ENCODE results near the gene RBM28.

- TF ChIP-seq, protein P1, sequence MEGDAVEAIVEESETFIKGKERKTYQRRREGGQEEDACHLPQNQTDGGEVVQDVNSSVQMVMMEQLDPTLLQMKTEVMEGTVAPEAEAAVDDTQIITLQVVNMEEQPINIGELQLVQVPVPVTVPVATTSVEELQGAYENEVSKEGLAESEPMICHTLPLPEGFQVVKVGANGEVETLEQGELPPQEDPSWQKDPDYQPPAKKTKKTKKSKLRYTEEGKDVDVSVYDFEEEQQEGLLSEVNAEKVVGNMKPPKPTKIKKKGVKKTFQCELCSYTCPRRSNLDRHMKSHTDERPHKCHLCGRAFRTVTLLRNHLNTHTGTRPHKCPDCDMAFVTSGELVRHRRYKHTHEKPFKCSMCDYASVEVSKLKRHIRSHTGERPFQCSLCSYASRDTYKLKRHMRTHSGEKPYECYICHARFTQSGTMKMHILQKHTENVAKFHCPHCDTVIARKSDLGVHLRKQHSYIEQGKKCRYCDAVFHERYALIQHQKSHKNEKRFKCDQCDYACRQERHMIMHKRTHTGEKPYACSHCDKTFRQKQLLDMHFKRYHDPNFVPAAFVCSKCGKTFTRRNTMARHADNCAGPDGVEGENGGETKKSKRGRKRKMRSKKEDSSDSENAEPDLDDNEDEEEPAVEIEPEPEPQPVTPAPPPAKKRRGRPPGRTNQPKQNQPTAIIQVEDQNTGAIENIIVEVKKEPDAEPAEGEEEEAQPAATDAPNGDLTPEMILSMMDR (IDR thresholded peaks at IDR 0.05 in 8 of 11, conservative IDR thresholded peaks at IDR 0.05 in 3 of 11) = no peak
- TF ChIP-seq POLR2A (IDR thresholded peaks at IDR 0.05) (no peak), POLR2AphosphoS5 (IDR thresholded peaks at IDR 0.05) (no peak)
Measured at GRCh38 chr7:128359336-128359735, 15.6 kb upstream of the RBM28 start.
